K562 (cell line): ENCODE measurements around the gene EGLN3. TPM values are rescaled to one million over a fixed set of nuclear protein-coding genes. Genes with fewer than 3 reads are reported as not detected.
A peak's percentile ranks its signal among the peaks of the same experiment; 100 is the strongest.

Experiments
- CBFA2T3 ChIP-seq: fragments of 450-650 bp; IDR thresholded peaks from 2 replicates; pipeline ENCODE4 v1.6.1; 2017
- CEBPZ ChIP-seq: fragments of 150-350 bp; IDR thresholded peaks from 2 replicates; pipeline ENCODE4 v1.6.1; 2014; ENCODE audit warnings: low read depth, mild to moderate bottlenecking, low read length, borderline replicate concordance
- DDX20 ChIP-seq: fragments of 450-650 bp; IDR thresholded peaks from 2 replicates; pipeline ENCODE4 v1.6.1; 2016; ENCODE audit warnings: missing genetic modification characterization, low read depth, mild to moderate bottlenecking, missing compliant biosample characterization, moderate library complexity
- ELF2 ChIP-seq: fragments of 250-450 bp; sonication (Bioruptor Pico); IDR thresholded peaks from 2 replicates; pipeline ENCODE4 v1.5.0; 2021; ENCODE audit warnings: mild to moderate bottlenecking
- FOXA3 ChIP-seq, 2 experiments: fragments of 450-650 bp in 1 of 2; sonication (generic) in 1 of 2; formaldehyde crosslinking; IDR thresholded peaks in 1 of 2; conservative IDR thresholded peaks in 1 of 2; 2 replicates each; pipeline versions ENCODE4 v1.4.0 to v1.8.0; 2020 to 2022; ENCODE audit warnings: mild to moderate bottlenecking in 2 of 2, missing genetic modification reagents in 1 of 2
- HOXB6 ChIP-seq: fragments of 250-450 bp; sonication (Bioruptor Pico); IDR thresholded peaks from 2 replicates; pipeline ENCODE4 v1.5.1; 2022; ENCODE audit warnings: mild to moderate bottlenecking, borderline replicate concordance
- MAFF ChIP-seq: IDR thresholded peaks from 2 replicates; pipeline ENCODE4 v1.6.1; 2012; ENCODE audit warnings: low read length, improper control_type of control experiment
- MAZ ChIP-seq, 2 experiments: fragments of 450-650 bp in 1 of 2; sonication (generic) in 1 of 2; formaldehyde crosslinking; IDR thresholded peaks in 1 of 2; conservative IDR thresholded peaks in 1 of 2; 2 replicates each; pipeline versions ENCODE4 v1.4.0 to v1.5.0; 2020; ENCODE audit warnings: mild to moderate bottlenecking in 1 of 2, missing genetic modification reagents in 1 of 2
- MCM7 ChIP-seq, 2 experiments: fragments of 450-650 bp; IDR thresholded peaks; 2 replicates each; pipeline ENCODE4 v1.6.1; 2016 to 2018
- MYNN ChIP-seq, 2 experiments: sonication (generic); formaldehyde crosslinking in 1 of 2; IDR thresholded peaks; 2 replicates each; pipeline versions ENCODE4 v1.5.0 to v1.6.1; 2016 to 2020; ENCODE audit warnings: antibody characterized with exemption in 1 of 2, missing genetic modification reagents in 1 of 2
- NCOA4 ChIP-seq: fragments of 450-650 bp; IDR thresholded peaks from 2 replicates; pipeline ENCODE4 v1.6.1; 2018; ENCODE audit warnings: mild to moderate bottlenecking; ENCODE audit not compliant: partially characterized antibody
- NFIX ChIP-seq: fragments of 250-450 bp; sonication (Bioruptor Pico); IDR thresholded peaks from 2 replicates; pipeline ENCODE4 v1.4.0; 2020; ENCODE audit warnings: low read depth, mild to moderate bottlenecking, moderate library complexity
- SAP30 ChIP-seq: fragments of 200-600 bp; sonication (generic); IDR thresholded peaks from 2 replicates; pipeline ENCODE4 v1.6.1; 2012; ENCODE audit warnings: borderline replicate concordance, low read depth, mild to moderate bottlenecking, moderate library complexity, low read length, control low read depth, inconsistent platforms; ENCODE audit not compliant: insufficient read depth, poor library complexity, severe bottlenecking
- SNIP1 ChIP-seq: fragments of 450-650 bp; IDR thresholded peaks from 2 replicates; pipeline ENCODE4 v1.7.1; 2017; ENCODE audit warnings: low read depth, mild to moderate bottlenecking
- SRSF3 ChIP-seq: fragments of 200-400 bp; formaldehyde crosslinking; IDR thresholded peaks from 2 replicates; pipeline ENCODE4 v1.6.1; 2016; ENCODE audit warnings: mild to moderate bottlenecking, low read length, moderate library complexity; ENCODE audit not compliant: insufficient read depth
- TRIM25 ChIP-seq: fragments of 450-650 bp; IDR thresholded peaks from 2 replicates; pipeline ENCODE4 v1.7.0; 2016; ENCODE audit warnings: borderline replicate concordance
- ZC3H11A ChIP-seq: IDR thresholded peaks from 2 replicates; pipeline ENCODE4 v1.6.1; 2012; ENCODE audit warnings: low read depth, low read length, improper control_type of control experiment
- ZFP36 ChIP-seq: fragments of 150-350 bp; IDR thresholded peaks from 2 replicates; pipeline ENCODE4 v1.6.1; 2018; ENCODE audit warnings: low read length, low read depth; ENCODE audit not compliant: partially characterized antibody
- ZNF134 ChIP-seq: fragments of 250-450 bp; sonication (Bioruptor Pico); conservative IDR thresholded peaks from 2 replicates; pipeline ENCODE4 v1.4.0; 2020
- ZNF212 ChIP-seq: fragments of 450-650 bp; formaldehyde crosslinking; IDR thresholded peaks from 2 replicates; pipeline ENCODE4 v1.4.0; 2020; ENCODE audit warnings: mild to moderate bottlenecking
- ZNF316 ChIP-seq: fragments of 450-650 bp; IDR thresholded peaks from 2 replicates; pipeline ENCODE4 v1.6.1; 2016
- ZNF707 ChIP-seq: fragments of 250-450 bp; sonication (Bioruptor Pico); conservative IDR thresholded peaks from 2 replicates; pipeline ENCODE4 v1.8.0; 2022; ENCODE audit warnings: inconsistent platforms, mild to moderate bottlenecking, moderate library complexity
- ZNF740 ChIP-seq, 3 experiments: fragments of 200-800 bp in 1 of 3; sonication (Bioruptor generic) in 1 of 3; sonication (generic) in 1 of 3; formaldehyde crosslinking in 1 of 3; IDR thresholded peaks; 2 replicates each; pipeline versions ENCODE4 v1.6.1 to v1.8.0; 2016 to 2022; ENCODE audit warnings: mild to moderate bottlenecking in 2 of 3, missing compliant biosample characterization in 2 of 3, missing genetic modification characterization in 2 of 3, missing genetic modification reagents in 1 of 3
- ZNF785 ChIP-seq: fragments of 250-450 bp; sonication (Bioruptor Pico); IDR thresholded peaks from 2 replicates; pipeline ENCODE4 v1.4.0; 2020; ENCODE audit warnings: mild to moderate bottlenecking
- polyA plus RNA-seq, 8 experiments: library from polyadenylated mRNA; depleted of rRNA in 4 of 8; stranded (reverse) in 5 of 8; unstranded in 3 of 8; fragments of >200 nt; fragmentation: Nextera tagmentation in 2 of 8; fragmentation: Illumina TruSeq in 1 of 8; extraction: Ambion mirVana in 2 of 8; extraction: Trizol in 1 of 8; gene quantifications; 2 replicates each; pipeline versions ENCODE4 v1.2.1 to v1.2.3, GENCODE V29; 2011 to 2014; ENCODE audit warnings: inconsistent platforms in 1 of 8, missing spikeins in 1 of 8
- total RNA-seq, 7 experiments: library from RNA; depleted of rRNA in 6 of 7; stranded (reverse); fragments of >200 nt in 6 of 7; fragmentation: Illumina TruSeq in 2 of 7; extraction: Trizol in 2 of 7; gene quantifications; 2 replicates each; pipeline versions ENCODE4 v1.2.1 to v1.2.3, GENCODE V29; 2011 to 2021; ENCODE audit warnings: low replicate concordance in 1 of 7

Gene EGLN3
- total and polyA plus RNA-seq, 9 of the 15 experiments (the other 6 are each of a cell fraction or from before 2014, with no cell fraction given), result 2.5 to 87.6 (median 5.8) TPM

GRCh38 chr14:33940561-33941011, 10.3 kb downstream of the EGLN3 start (continued):
- TF ChIP-seq SNIP1, result no peak
- peak; percentile 21 for TF ChIP-seq ZFP36
- no peak for TF ChIP-seq ZNF785
- TF ChIP-seq SAP30, result no peak
- no peak for TF ChIP-seq ZC3H11A
- TF ChIP-seq NCOA4, result no peak
- TF ChIP-seq FOXA3 (CRISPR knock-in tag; conservative IDR thresholded peaks at IDR 0.05 in 1 of 2, IDR thresholded peaks at IDR 0.05 in 1 of 2), result no peak
- TF ChIP-seq ZNF212, result no peak
- no peak for TF ChIP-seq ZNF707 (CRISPR knock-in tag)
- TF ChIP-seq SRSF3, result no peak
- no peak for TF ChIP-seq CEBPZ
- TF ChIP-seq DDX20, result no peak
- TF ChIP-seq ZNF740 (CRISPR knock-in tag; IDR thresholded peaks at IDR 0.05), result no peak
- no peak for TF ChIP-seq ZNF740 (tag; IDR thresholded peaks at IDR 0.05)
- TF ChIP-seq HOXB6, result no peak
- no peak for TF ChIP-seq ELF2
- TF ChIP-seq ZNF316, result 0 out of 2 replicates have a peak, but pooled peaks have one; percentile 19
- no peak for TF ChIP-seq NFIX (CRISPR knock-in tag)
- no peak for TF ChIP-seq MYNN (IDR thresholded peaks at IDR 0.05)
- no peak for TF ChIP-seq MYNN (CRISPR knock-in tag; IDR thresholded peaks at IDR 0.05)
- no peak for TF ChIP-seq MCM7 (IDR thresholded peaks at IDR 0.05)
- TF ChIP-seq CBFA2T3, result peak; percentile 77
- TF ChIP-seq ZNF134 (CRISPR knock-in tag), result no peak
- TF ChIP-seq MAZ (CRISPR knock-in tag; conservative IDR thresholded peaks at IDR 0.05 in 1 of 2, IDR thresholded peaks at IDR 0.05 in 1 of 2), result no peak
- TF ChIP-seq MAFF, result no peak
- TF ChIP-seq TRIM25, result no peak
